ENCODE data around the gene TMEM200A. TPM values are rescaled to one million over a fixed set of nuclear protein-coding genes. Genes with fewer than 3 reads are reported as not detected.

Gene TMEM200A
- total and polyA plus RNA-seq, 2 of the 8 experiments (the other 6 are each of a cell fraction or from before 2014, with no cell fraction given), result 6.2 to 13.9 TPM

- H4K8ac ChIP-seq (ENCODE audit: extremely low read depth, insufficient read depth, low read length), result no peak overlapping the region
- no peak overlapping the region for H2BK120ac ChIP-seq (replicated peaks; ENCODE audit: low read depth, low read length)
- no peak overlapping the region for H3K4ac ChIP-seq (replicated peaks; ENCODE audit: insufficient read length, low read depth, low read length)
- H2AK5ac ChIP-seq (ENCODE audit: low read depth, low read length), result no peak overlapping the region
- H2BK12ac ChIP-seq (ENCODE audit: low read depth, low read length), result no peak overlapping the region
- FAIRE-seq (no peak), DNase-seq (ENCODE audit: low read depth in 1 of 2, low spot score in 2 of 2) (no peak)
- H4K20me1 ChIP-seq (replicated peaks in 1 of 2; ENCODE audit: control insufficient read depth in 1 of 2, insufficient read depth in 2 of 2, low read length in 2 of 2), result peaks cover 0 to 2% of the 10 kb centered on the region in 2 experiments
- no peak overlapping the region for H3K18ac ChIP-seq (ENCODE audit: extremely low read depth, low read length)
- ChIA-PET POLR2A (ENCODE audit: partially characterized antibody) (no interaction called here), CTCF (ENCODE audit: partially characterized antibody) (interaction anchor here (0.6 to 1.5 kb wide), 2 partner anchors 13 to 1982 kb away, joined by 3 to 4 read pairs; no protein-coding TSS in a partner anchor)
- 88% methylated on average over 6 of the region's 6 CpGs; no CpG with 5 or more reads in 1 of the 2 experiments for WGBS, 2 experiments (ENCODE audit: extremely low coverage in 1 of 2, insufficient coverage in 1 of 2, insufficient read length in 1 of 2, insufficient replicate concordance in 2 of 2, low coverage in 1 of 2, low lambda C conversion rate in 2 of 2, missing lambda C conversion rate in 1 of 2)
- H3K14ac ChIP-seq (ENCODE audit: insufficient read length), result no peak overlapping the region
- no peaks in the 10 kb centered on the region for H3K23me2 ChIP-seq (ENCODE audit: low read depth, low read length)
- no peak overlapping the region for H3K9ac ChIP-seq (replicated peaks in 1 of 4; ENCODE audit: extremely low read depth in 1 of 4, low read depth in 3 of 4, low read length in 3 of 4)
- no peak overlapping the region for H4K91ac ChIP-seq (replicated peaks; ENCODE audit: insufficient read length, low read length)
- no peak overlapping the region for H3K27ac ChIP-seq (ENCODE audit: low read depth, low read length)
- peaks cover 2 to 5% (median 5%) of the 10 kb centered on the region in 4 experiments; a peak in 6 of 7 replicates for H3K4me1 ChIP-seq (replicated peaks in 1 of 4; ENCODE audit: control insufficient read depth in 3 of 4, insufficient read depth in 4 of 4, low read length in 3 of 4)
- H2AFZ ChIP-seq (ENCODE audit: low read length), result no peak overlapping the region
- no peak overlapping the region for H3K4me3 ChIP-seq (ENCODE audit: extremely low read depth in 1 of 4, insufficient read depth in 2 of 4, low read depth in 3 of 4, low read length in 4 of 4)
- H3K79me1 ChIP-seq (ENCODE audit: low read depth, low read length), result no peaks in the 10 kb centered on the region
- H2BK20ac ChIP-seq (ENCODE audit: low read length), result no peak overlapping the region
- no peaks in the 10 kb centered on the region; a peak in 1 of 8 replicates for H3K36me3 ChIP-seq (ENCODE audit: control insufficient read depth in 2 of 4, insufficient read depth in 4 of 4, low read length in 3 of 4)
- H3K79me2 ChIP-seq (ENCODE audit: control insufficient read depth in 1 of 2, insufficient read depth in 2 of 2, low read length in 2 of 2), result no peaks in the 10 kb centered on the region; a peak in 1 of 4 replicates
- no peaks in the 10 kb centered on the region for H3K27me3 ChIP-seq (replicated peaks in 1 of 4; ENCODE audit: control insufficient read depth in 3 of 4, extremely low read depth in 1 of 4, insufficient read depth in 3 of 4, low read length in 3 of 4)
- H3K23ac ChIP-seq (ENCODE audit: insufficient read length), result no peak overlapping the region
- H2BK15ac ChIP-seq (ENCODE audit: low read length), result no peak overlapping the region
- no peak overlapping the region for H4K5ac ChIP-seq (ENCODE audit: insufficient read length, low read depth, low read length)
- H3K56ac ChIP-seq (replicated peaks; ENCODE audit: insufficient read length, low read depth, low read length), result no peak overlapping the region
- no peak overlapping the region for H3K4me2 ChIP-seq (ENCODE audit: insufficient read depth in 1 of 2, low read depth in 2 of 2, low read length in 2 of 2)
- no peak overlapping the region for H2BK5ac ChIP-seq (ENCODE audit: low read depth, low read length)
- H3K9me3 ChIP-seq (ENCODE audit: insufficient read depth in 2 of 2, low read depth in 1 of 2, low read length in 1 of 2), result no peaks in the 10 kb centered on the region
- TF ChIP-seq RBBP5 (IDR thresholded peaks at IDR 0.05; ENCODE audit: borderline replicate concordance, low read depth, low read length) (no peak), USF2 (IDR thresholded peaks at IDR 0.05; ENCODE audit: low read length) (no peak), EZH2 (IDR thresholded peaks at IDR 0.05; ENCODE audit: low read depth, low read length, severe bottlenecking) (no peak), BCL11A (IDR thresholded peaks at IDR 0.05; ENCODE audit: low read depth in 2 of 2, low read length in 2 of 2) (no peak), SIX5 (IDR thresholded peaks at IDR 0.05; ENCODE audit: low read depth, low read length) (no peak), CBX8 (IDR thresholded peaks at IDR 0.05; ENCODE audit: borderline replicate concordance, low read depth, low read length) (no peak), NRF1 (IDR thresholded peaks at IDR 0.05; ENCODE audit: low read depth, low read length) (no peak), TCF12 (IDR thresholded peaks at IDR 0.05; ENCODE audit: low read depth, low read length) (no peak), TAF1 (IDR thresholded peaks at IDR 0.05; ENCODE audit: low read depth, low read length) (no peak), TBP (IDR thresholded peaks at IDR 0.05; ENCODE audit: low read depth, low read length) (no peak), KDM4A (IDR thresholded peaks at IDR 0.05; ENCODE audit: low read depth, low read length, severe bottlenecking) (no peak), ASH2L (IDR thresholded peaks at IDR 0.05; ENCODE audit: low read length) (no peak), POLR2AphosphoS5 (IDR thresholded peaks at IDR 0.05; ENCODE audit: low read depth, low read length) (no peak), FOSL1 (IDR thresholded peaks at IDR 0.05; ENCODE audit: insufficient read depth, low read depth, low read length) (no peak), POLR2A (IDR thresholded peaks at IDR 0.05; ENCODE audit: control extremely low read depth in 1 of 2, low read depth in 2 of 2, low read length in 2 of 2) (no peak)
Observed at GRCh38 chr6:130393306-130393705, 27.5 kb downstream of the TMEM200A start.
